ENCODE results near the gene CDK10. TPM values are rescaled to one million over a fixed set of nuclear protein-coding genes. Genes with fewer than 3 reads are reported as not detected.

CDK10 gene
- total RNA-seq, 1 donor from 2014 or later: 41.0 TPM

- DNase-seq (ENCODE audit: low spot score): no peak
Measured at GRCh38 chr16:89710709-89711564, 24.4 kb downstream of the CDK10 start.

GRCh38 chr16:89711601-89712273, 25.2 kb downstream of the CDK10 start:
- no peak for DNase-seq (ENCODE audit: low spot score)

GRCh38 chr16:89712274-89712781, 25.8 kb downstream of the CDK10 start:
- DNase-seq (ENCODE audit: low spot score): no peak

- DNase-seq (ENCODE audit: low spot score): no peak
Measured at GRCh38 chr16:89716493-89716892, 30.0 kb downstream of the CDK10 start.

GRCh38 chr16:89716916-89717687, 30.6 kb downstream of the CDK10 start:
- DNase-seq (ENCODE audit: low spot score): no peak

GRCh38 chr16:89717688-89718505, 31.4 kb downstream of the CDK10 start:
- DNase-seq (ENCODE audit: low spot score): no peak

GRCh38 chr16:89720551-89720812, 34.0 kb downstream of the CDK10 start:
- no peak for DNase-seq (ENCODE audit: low spot score)

GRCh38 chr16:89720813-89721545, 34.5 kb downstream of the CDK10 start, which contains the start of the genes VPS9D1 and ZNF276:
Gene VPS9D1 (minus strand): TSS chr16:89720898. CDS start chr16:89720861, 37 bp downstream.
Gene ZNF276 (plus strand): TSS chr16:89721537. CDS start chr16:89721641, 104 bp downstream.
- DNase-seq (ENCODE audit: low spot score): peak; percentile 96

- no peak for DNase-seq (ENCODE audit: low spot score)
Measured at GRCh38 chr16:89721546-89722391, 35.3 kb downstream of the CDK10 start.

GRCh38 chr16:89722392-89723278, 36.1 kb downstream of the CDK10 start:
- peak; percentile 93 for DNase-seq (ENCODE audit: low spot score)

GRCh38 chr16:89723279-89724250, 37.1 kb downstream of the CDK10 start:
- DNase-seq (ENCODE audit: low spot score): no peak

GRCh38 chr16:89727406-89728120, 41.1 kb downstream of the CDK10 start:
- no peak for DNase-seq (ENCODE audit: low spot score)

- DNase-seq (ENCODE audit: low spot score): no peak
Measured at GRCh38 chr16:89729293-89729692, 42.8 kb downstream of the CDK10 start.

GRCh38 chr16:89729863-89730593, 43.5 kb downstream of the CDK10 start:
- no peak for DNase-seq (ENCODE audit: low spot score)

GRCh38 chr16:89730610-89731234, 44.2 kb downstream of the CDK10 start:
- no peak for DNase-seq (ENCODE audit: low spot score)
